AG09309 (cell line): ENCODE results near the gene NFIB.

Experiments
- DNase-seq: peaks from one replicate; pipeline ENCODE4 v3.0.0-alpha.2; 2010; ENCODE audit warnings: low read depth
- H3K4me3 ChIP-seq: 2 replicates; pipeline ENCODE4 v1.5.1; 2011; ENCODE audit warnings: mild to moderate bottlenecking, low read depth, low read length, moderate library complexity; ENCODE audit not compliant: control insufficient read depth
- TF ChIP-seq, protein P1 (sequence below): IDR thresholded peaks from 2 replicates; pipeline ENCODE4 v1.5.1; 2011; ENCODE audit warnings: mild to moderate bottlenecking, low read depth, low read length, inconsistent platforms; ENCODE audit not compliant: insufficient read depth, control insufficient read depth; ENCODE audit errors: missing control alignments

The NFIB gene

DNA sequence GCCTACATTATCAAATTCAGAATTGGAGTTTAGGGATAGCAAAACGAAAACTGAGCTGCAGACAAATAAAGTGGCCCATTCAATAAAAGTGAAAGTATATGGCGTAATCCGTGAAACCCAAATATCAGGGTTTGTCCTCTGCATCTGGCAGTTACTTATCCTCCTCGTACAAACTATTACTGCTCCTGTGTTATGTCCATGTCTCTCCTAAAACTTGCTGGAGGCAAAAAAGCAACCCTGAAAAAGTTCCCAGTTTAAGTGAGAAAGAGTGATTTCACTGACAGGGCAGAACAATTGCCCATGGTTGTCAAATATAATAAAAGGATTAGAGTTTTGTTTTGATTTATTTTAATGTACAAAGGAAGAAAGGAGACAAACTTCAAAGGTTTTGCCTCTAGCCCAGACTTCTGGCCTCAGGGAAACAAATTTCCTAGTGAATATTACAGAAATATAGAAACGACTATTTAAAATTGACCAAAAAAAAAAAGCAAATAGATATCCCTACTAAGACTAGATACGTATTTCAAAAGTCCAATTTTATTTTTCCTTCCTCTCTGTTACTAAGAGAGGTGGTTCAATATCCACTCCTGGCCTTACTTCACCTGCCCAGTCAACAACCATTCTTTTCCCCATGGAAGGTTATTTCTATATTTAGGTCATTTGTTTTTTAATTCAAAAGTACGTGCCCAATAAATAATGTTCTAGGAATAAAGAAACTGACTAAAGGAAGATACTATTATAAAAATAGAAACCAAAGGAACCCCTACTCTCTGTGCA lies 50.0 kb downstream of the NFIB start:
- DNase-seq = no peak
- H3K4me3 ChIP-seq = no peak overlapping the region
- TF ChIP-seq, protein P1, sequence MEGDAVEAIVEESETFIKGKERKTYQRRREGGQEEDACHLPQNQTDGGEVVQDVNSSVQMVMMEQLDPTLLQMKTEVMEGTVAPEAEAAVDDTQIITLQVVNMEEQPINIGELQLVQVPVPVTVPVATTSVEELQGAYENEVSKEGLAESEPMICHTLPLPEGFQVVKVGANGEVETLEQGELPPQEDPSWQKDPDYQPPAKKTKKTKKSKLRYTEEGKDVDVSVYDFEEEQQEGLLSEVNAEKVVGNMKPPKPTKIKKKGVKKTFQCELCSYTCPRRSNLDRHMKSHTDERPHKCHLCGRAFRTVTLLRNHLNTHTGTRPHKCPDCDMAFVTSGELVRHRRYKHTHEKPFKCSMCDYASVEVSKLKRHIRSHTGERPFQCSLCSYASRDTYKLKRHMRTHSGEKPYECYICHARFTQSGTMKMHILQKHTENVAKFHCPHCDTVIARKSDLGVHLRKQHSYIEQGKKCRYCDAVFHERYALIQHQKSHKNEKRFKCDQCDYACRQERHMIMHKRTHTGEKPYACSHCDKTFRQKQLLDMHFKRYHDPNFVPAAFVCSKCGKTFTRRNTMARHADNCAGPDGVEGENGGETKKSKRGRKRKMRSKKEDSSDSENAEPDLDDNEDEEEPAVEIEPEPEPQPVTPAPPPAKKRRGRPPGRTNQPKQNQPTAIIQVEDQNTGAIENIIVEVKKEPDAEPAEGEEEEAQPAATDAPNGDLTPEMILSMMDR = no peak

DNA sequence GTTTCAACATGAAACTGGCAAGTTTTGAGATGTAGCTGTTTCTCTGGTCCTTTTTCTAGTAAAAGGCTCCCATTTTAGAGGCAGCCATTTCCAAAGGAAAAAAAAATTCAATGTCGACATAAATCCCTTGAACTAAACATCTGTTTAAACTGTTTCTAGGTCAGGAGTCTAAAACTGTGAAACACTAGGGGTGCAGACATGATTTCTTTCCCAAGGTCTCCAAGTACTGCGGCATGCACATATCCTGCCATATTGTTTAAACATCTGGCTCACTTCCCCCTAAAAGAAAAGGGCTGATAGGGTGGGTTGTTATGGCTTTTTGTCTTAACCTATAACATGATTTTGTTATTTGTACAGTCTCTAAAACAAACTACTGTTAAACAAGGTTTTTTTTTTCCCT lies 51.1 kb downstream of the NFIB start:
- TF ChIP-seq, protein P1 = no peak
- no peak overlapping the region for H3K4me3 ChIP-seq
- DNase-seq = no peak

DNA sequence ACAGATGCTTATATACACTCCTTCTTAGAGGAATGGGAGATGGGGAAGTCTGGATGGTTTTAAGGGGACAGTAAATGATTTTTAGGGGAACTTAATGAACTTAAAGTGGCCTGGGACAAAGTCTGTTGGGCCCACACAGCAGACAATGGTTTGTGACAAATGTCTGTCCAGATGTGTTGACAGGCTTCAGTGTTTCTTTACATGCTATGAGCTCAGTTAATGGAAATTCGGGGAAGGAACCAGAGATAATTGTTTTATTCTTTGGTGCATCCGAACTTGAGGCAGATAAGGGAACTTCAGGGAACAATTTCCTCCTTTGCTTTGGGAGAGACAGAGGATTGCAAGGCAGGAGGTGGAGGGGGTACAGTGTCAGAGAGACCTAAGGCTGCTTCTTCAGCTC lies 52.3 kb downstream of the NFIB start:
- no peak for DNase-seq
- TF ChIP-seq, protein P1 = no peak
- H3K4me3 ChIP-seq = no peak overlapping the region

DNA sequence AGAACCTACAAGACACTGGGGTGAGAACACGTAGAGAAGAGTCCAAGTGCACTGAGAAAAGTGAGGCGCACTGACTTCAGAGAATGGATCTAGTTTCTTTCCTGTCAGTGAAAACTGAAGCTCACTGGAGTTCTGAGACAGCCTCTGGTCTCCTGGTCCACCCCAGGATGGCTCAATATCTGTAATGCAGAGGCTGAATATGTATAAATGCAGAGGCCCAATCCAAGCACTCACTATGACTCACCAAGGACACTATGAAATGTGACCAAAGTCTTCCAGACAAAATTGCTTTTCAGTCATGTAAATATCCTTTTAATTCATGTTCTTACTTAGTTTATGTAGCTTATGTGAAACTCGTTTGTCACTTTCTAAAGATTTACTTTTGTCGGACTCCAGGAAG lies 53.8 kb downstream of the NFIB start:
- TF ChIP-seq, protein P1 = no peak
- no peak overlapping the region for H3K4me3 ChIP-seq
- no peak for DNase-seq

DNA sequence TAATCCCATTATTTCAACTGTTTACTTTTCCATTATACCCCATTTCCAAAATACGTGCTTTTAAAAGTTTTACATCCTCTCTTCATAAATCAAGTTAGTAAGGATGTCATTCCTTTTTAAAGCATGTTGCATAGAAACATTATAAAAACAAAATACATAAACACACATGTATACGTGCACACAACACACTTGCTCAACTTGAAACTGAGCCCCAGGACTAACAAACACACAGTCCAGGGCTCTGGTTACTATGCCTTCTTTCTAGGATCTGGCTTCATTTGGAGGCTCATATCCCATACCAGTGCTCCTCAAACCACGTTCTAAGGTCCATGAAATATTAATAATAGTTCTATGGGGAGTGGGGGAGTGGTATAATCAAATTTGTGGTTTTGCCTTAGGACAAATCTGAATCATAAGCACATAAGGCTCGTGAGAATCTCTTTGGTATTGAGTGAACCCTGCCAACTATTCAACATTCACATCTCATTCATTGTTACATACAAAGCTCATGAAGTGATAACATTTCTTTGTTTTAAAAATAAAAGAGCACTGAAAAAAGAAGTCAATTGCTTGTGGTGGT lies 55.2 kb downstream of the NFIB start:
- TF ChIP-seq, protein P1 = no peak
- no peak for DNase-seq
- H3K4me3 ChIP-seq = no peak overlapping the region

DNA sequence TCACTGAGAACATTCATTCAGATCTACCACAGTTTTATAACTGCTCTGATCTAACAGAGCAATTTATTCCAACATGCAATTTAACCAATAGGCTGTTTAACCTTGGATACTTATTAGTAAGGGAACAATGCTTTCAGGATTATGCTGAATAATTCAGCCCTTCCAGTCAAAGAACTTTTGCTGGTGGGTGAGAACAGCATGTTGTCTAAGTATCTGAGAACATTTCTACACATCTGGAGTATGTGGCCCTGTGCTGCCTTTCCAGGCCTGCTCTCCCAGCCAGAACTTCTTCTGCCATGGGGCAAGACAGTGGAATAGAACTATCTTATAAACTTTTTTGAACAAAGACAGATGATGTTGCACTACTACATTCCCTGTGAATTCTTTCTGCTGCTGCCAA lies 55.8 kb downstream of the NFIB start:
- DNase-seq = no peak
- no peak overlapping the region for H3K4me3 ChIP-seq
- TF ChIP-seq, protein P1 = no peak

DNA sequence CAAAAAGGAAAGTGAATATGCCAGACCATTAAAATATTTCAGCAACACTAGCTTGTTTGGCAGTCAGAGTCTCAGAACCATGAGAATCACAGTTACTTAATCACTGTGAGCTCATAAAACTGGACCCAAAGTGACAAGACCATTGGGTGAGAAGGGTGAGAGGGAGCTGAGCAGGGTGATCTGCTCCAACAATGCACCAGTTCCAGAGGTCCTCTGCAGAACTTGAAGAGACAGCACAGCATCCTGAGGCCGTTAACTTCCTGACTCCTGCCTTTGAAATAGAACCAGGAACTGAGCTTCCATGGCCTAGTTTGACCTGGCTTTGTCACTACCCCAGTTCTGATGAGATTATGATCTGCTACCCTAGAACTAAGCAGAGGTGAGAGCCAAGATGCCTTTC lies 57.4 kb downstream of the NFIB start:
- TF ChIP-seq, protein P1 = no peak
- no peak overlapping the region for H3K4me3 ChIP-seq
- DNase-seq = no peak
